Measurements from ENCODE around the gene RAP1GDS1.
"Not testable (repeated sequence)": the region's sequence is repeated elsewhere in the genome, so short reads cannot be mapped to it uniquely, and the experiment has no call there.

The RAP1GDS1 gene

GRCh38 chr4:98430708-98431403 lies 169.7 kb downstream of the RAP1GDS1 start:
- no peak for DNase-seq (ENCODE audit: low read depth in 2 of 2, low spot score in 1 of 2)

GRCh38 chr4:98433691-98434090 lies 172.5 kb downstream of the RAP1GDS1 start:
- DNase-seq (ENCODE audit: low read depth in 2 of 2, low spot score in 1 of 2) = no peak

DNA sequence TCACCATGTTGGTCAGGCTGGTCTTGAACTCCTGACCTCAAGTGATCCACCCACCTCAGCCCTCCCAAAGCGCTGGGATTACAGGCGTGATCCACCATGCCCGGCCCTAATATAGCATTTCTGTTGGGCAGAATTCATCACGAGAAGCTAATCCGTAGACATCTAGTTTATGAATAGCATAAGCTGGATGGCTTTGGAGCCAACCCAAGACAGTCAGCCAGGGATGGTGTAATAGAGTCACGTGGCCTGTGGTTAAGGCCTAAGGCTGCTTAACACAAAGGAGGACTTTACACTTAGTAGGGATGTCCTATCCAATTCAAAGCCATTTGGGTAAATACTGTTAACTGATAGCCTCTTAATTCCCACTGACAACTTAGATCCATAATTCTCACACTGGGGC lies 173.6 kb downstream of the RAP1GDS1 start:
- no peak for DNase-seq (ENCODE audit: low read depth in 2 of 2, low spot score in 1 of 2)

GRCh38 chr4:98444371-98444770 lies 183.2 kb downstream of the RAP1GDS1 start:
- no peak for DNase-seq (ENCODE audit: low read depth in 2 of 2, low spot score in 1 of 2)

- DNase-seq (ENCODE audit: low read depth in 2 of 2, low spot score in 1 of 2) = peak in 1 of 2 donors; percentile 44
These were observed 185.6 kb downstream of the RAP1GDS1 start for GRCh38 chr4:98446499-98447375.

DNA sequence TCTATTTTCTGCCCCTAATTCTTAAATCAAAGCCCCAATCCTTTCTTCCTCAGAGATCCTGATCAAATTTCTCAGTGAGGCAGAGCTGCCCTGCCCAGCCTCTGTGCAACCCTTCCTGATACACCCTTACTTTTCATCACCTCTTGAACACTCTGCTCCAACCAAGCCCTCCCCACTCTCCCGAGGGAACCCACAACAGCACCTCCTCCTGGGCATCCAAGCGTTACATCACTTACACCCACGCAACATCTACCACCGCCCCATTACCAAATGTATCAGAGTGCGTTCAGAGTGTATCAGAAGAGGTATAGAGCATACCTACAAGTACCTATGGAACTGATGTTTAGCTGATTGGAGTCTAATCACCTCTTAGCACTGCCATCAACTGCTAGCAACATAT lies 186.5 kb downstream of the RAP1GDS1 start:
- DNase-seq (ENCODE audit: low read depth in 2 of 2, low spot score in 1 of 2) = no peak

DNA sequence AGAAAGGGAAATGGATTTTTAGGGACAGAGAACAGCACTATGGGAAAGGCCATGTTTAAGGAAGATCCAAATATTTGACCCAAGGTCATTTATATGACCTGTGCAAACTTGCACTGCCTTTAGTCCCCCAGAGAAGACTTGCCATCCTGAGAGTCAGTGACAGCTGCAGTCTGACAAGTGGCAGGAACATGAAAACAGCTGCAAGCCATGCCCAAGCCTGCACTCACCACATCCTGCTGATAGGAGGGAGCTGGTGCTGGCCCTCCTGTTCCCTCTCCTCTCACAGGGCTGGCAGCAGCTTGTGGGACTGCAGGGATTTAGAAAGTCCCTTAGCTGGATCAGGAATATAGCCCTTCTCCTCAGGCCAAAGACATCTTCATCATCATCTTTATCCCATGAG lies 187.7 kb downstream of the RAP1GDS1 start:
- no peak for DNase-seq (ENCODE audit: low read depth in 2 of 2, low spot score in 1 of 2)

- DNase-seq (ENCODE audit: low read depth in 2 of 2, low spot score in 1 of 2) = no peak
These were observed 190.9 kb downstream of the RAP1GDS1 start for GRCh38 chr4:98452091-98452490.

- DNase-seq (ENCODE audit: low read depth in 2 of 2, low spot score in 1 of 2) = not testable (repeated sequence)
These were observed 196.2 kb downstream of the RAP1GDS1 start for GRCh38 chr4:98457422-98457821.

DNA sequence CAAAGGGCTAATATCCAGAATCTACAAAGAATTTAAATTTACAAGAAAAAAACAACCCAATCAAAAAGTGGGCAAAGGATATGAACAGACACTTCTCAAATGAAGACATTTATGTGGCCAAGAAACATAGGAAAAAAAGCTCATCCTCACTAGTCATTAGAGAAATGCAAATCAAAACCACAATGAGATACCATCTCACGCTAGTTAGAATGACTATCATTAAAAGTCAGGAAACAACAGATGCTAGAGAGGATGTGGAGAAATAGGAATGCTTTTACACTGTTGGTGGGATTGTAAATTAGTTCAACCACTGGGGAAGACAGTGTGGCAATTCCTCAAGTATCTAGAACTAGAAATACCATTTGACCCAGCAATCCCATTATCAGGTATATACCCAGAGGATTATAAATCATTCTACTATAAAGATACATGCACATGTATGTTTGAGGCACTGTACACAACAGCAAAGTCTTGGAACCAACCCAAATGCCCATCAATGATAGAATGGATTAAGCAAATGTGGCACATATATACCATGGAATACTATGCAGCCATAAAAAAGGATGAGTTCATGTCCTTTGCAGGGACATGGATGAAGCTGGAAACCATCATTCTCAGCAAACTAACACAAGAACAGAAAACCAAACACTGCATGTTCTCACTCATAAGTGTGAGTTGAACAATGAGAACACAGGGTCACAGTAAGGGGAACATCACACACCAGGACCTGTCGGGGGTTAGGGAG lies 200.1 kb downstream of the RAP1GDS1 start:
- not testable (repeated sequence) for DNase-seq (ENCODE audit: low read depth in 2 of 2, low spot score in 1 of 2)

- DNase-seq (ENCODE audit: low read depth in 2 of 2, low spot score in 1 of 2) = no peak
These were observed 201.3 kb downstream of the RAP1GDS1 start for GRCh38 chr4:98462487-98462886.

- no peak for DNase-seq (ENCODE audit: low read depth in 2 of 2, low spot score in 1 of 2)
These were observed 205.8 kb downstream of the RAP1GDS1 start for GRCh38 chr4:98466868-98467599.

GRCh38 chr4:98467627-98468072 lies 206.5 kb downstream of the RAP1GDS1 start:
- peak in 1 of 2 donors; percentile 46 for DNase-seq (ENCODE audit: low read depth in 2 of 2, low spot score in 1 of 2)

GRCh38 chr4:98468709-98469108 lies 207.5 kb downstream of the RAP1GDS1 start:
- DNase-seq (ENCODE audit: low read depth in 2 of 2, low spot score in 1 of 2) = no peak

- DNase-seq (ENCODE audit: low read depth in 2 of 2, low spot score in 1 of 2) = no peak
These were observed 208.6 kb downstream of the RAP1GDS1 start for GRCh38 chr4:98469771-98470170.

- DNase-seq (ENCODE audit: low read depth in 2 of 2, low spot score in 1 of 2) = no peak
These were observed 209.2 kb downstream of the RAP1GDS1 start for GRCh38 chr4:98470366-98470765.

DNA sequence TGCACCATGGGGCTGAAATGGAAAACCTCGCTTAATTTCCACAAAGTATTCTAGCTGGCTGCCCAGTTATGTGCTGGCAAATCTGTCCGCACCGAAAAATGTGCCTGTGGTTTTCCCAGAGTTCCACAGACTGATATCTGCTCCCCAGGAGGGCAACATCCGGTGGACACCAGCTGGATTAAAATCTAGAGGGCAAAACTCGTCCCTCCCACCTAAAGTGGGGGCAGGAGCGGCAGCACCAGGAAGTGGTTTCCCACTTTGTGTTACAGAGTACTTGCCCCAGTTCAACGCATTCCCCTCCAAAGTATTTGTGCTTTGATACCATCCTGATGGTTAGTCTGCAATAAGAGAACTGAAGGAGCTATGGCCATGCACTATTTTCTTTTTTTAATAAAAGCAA lies 209.6 kb downstream of the RAP1GDS1 start:
- no peak for DNase-seq (ENCODE audit: low read depth in 2 of 2, low spot score in 1 of 2)

- DNase-seq (ENCODE audit: low read depth in 2 of 2, low spot score in 1 of 2) = no peak
These were observed 211.9 kb downstream of the RAP1GDS1 start for GRCh38 chr4:98473046-98473445.

- DNase-seq (ENCODE audit: low read depth in 2 of 2, low spot score in 1 of 2) = no peak
These were observed 213.2 kb downstream of the RAP1GDS1 start for GRCh38 chr4:98474408-98474844.

DNA sequence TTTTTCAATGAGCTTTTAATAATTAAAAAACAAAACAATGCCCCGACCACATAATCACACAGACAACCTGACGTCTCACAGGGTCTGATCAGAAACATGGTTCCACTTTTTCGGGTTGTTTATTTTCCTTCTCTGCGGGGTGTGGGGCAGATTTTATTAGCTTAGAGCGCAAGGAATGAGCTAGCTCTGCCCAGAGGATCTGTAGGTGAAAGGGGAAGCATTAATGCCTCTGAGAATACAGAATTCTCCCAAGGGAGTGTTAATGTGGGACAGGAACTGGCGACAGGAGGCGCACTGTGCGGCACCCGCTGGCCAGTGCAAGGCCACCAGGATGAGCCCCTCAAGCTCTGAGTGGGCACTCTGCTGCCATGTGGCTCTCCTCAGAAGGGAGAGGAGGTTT lies 215.7 kb downstream of the RAP1GDS1 start:
- no peak for DNase-seq (ENCODE audit: low read depth in 2 of 2, low spot score in 1 of 2)

DNA sequence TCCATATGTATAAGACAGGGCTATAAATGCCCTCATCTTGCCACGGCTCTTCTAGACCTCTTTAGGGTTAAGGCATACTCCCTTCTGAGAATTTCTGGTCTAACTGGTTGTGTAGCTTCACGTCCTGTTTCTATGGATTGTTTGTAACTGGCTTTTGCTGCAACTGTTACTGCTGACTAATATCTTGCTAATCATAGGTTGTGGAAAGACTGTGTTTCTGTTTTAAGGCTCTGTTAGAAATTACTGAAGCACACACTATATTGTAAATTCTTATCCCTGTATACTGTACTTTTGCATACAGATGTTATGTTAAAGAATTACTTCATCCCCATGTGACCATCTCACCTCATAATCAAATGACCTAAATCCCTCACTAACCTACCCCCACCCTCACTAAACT lies 218.4 kb downstream of the RAP1GDS1 start:
- not testable (repeated sequence) for DNase-seq (ENCODE audit: low read depth in 2 of 2, low spot score in 1 of 2)

Data from stimulated activated CD8-positive, alpha-beta memory T cell treated with anti-CD3 and anti-CD28 coated beads, Interleukin-4, amount 100 ng/mL, for 1 hour (primary cell).